Stimulated activated CD8-positive, alpha-beta memory T cell treated with anti-CD3 and anti-CD28 coated beads, Interleukin-15, amount 100 ng/mL, for 4 hours (primary cell): ENCODE data around the gene DNAJC6.

ENCODE experiments used
- DNase-seq, 2 donors: peaks; one replicate each; pipeline ENCODE4 v3.0.0-alpha.2; 2020; ENCODE audit warnings: low read depth in 2 of 2

DNAJC6 gene

GRCh38 chr1:65292861-65293593 is 16.3 kb upstream of the DNAJC6 start:
- DNase-seq: no peak

- DNase-seq: no peak
Observed at GRCh38 chr1:65297706-65298105, 11.6 kb upstream of the DNAJC6 start.

DNA sequence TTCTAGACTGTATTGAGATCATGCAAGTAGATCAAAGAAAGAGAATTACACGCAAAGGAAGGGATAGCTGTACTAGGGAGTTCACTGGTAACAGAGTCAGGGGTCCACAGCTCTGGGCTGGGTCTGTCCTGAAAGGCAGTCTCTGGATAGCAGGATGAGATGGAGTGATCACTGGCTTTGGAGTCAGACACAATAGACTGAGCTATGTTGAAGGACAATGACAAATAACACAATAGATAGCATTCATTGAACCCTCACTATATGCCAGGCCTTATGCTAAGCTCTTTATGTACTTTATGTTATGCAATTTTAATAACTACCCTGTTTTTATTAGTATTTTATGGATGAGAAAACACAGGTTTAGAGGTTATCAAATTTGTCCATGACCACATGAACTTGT is 10.0 kb upstream of the DNAJC6 start:
- DNase-seq: no peak

GRCh38 chr1:65308781-65309303 is 501 bp upstream of the DNAJC6 start:
- no peak for DNase-seq

GRCh38 chr1:65310078-65310587 is 790 bp downstream of the DNAJC6 start:
- no peak for DNase-seq

DNA sequence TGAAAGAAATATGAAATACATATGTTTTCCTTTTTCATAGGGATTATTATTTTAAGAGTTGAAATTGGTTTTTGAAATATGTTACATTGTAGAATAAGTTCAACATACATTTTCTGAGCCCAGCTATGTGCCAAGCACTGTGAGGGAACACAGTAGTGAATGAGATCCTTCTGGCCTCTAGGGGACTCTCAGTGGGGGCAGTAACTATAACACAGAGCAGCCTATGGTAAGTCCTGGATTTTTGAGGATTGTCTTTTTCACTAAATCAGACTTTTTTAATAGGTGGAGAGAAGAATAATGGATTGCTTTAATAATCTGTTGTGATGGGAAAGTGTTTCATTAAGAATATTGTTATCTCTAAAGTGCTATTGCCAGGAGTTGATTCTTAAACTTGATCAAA is 2.4 kb downstream of the DNAJC6 start:
- DNase-seq: no peak

DNA sequence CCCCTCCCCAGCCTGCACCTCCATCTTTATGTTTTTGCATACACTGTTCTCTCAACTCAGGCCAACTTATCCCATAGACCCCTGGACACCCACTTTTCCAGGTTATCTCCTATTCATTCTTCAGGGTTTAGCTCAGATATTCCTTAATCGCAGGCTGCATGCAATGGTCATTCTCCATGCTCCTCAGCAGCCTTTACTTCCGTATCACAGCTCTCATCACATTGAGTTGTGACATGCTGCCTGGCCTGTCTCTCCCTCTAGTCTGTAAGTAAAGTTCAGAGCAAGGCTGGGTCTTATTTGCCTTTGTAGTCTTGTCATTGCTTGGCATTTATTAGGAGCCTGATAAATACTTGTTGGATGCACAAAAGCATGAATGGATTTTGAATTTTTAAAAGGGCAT is 6.9 kb downstream of the DNAJC6 start:
- DNase-seq: no peak

GRCh38 chr1:65317866-65318653 is 8.7 kb downstream of the DNAJC6 start:
- DNase-seq: no peak

GRCh38 chr1:65319141-65319540 is 9.8 kb downstream of the DNAJC6 start:
- no peak for DNase-seq

GRCh38 chr1:65319754-65320153 is 10.4 kb downstream of the DNAJC6 start:
- DNase-seq: no peak

DNA sequence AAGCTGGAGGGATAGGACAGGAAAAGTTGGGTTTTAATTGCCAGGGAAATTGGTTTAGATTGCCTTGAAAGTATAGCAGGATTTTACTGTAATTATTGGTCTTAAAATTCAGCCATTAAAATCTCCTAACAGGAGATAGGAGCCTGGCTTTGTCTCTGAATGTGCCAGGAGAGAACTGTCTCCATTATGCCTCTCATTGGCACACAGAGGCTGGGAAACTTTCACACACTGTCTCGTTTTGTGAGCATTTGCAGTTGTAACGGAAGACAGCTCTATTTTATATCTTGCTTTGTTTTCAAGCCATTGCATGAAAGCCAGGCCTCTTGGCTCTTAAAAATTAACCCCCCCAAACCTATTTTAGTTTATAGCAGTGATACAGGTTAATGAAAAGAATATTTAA is 12.5 kb downstream of the DNAJC6 start:
- DNase-seq: no peak

GRCh38 chr1:65323246-65323645 is 13.9 kb downstream of the DNAJC6 start:
- DNase-seq: no peak

GRCh38 chr1:65330021-65330420 is 20.7 kb downstream of the DNAJC6 start:
- no peak for DNase-seq

GRCh38 chr1:65330822-65331221 is 21.5 kb downstream of the DNAJC6 start:
- no peak for DNase-seq

GRCh38 chr1:65332821-65333220 is 23.5 kb downstream of the DNAJC6 start:
- no peak for DNase-seq

DNA sequence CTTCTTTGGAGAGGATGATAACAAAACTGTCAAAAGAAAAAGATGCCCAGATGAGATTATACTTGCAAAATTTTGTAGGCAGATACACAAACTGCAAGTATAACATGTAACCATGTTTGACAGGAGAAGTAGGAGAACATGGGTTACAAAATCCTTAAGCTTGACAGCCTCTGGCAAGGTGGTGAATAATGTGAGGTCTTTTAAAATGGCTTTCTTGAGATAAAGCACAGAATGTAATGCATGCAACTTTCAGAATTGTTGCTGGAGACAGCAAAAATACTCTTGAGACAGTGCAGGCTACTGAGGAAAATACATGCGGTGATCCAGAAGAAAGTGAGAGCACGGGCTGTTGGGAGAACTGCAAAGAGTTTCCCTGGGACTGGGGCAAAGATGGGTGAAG is 24.7 kb downstream of the DNAJC6 start:
- no peak for DNase-seq

- no peak for DNase-seq
Observed at GRCh38 chr1:65339866-65340468, 30.6 kb downstream of the DNAJC6 start.

GRCh38 chr1:65341381-65341780 is 32.0 kb downstream of the DNAJC6 start:
- no peak for DNase-seq

GRCh38 chr1:65343286-65343685 is 33.9 kb downstream of the DNAJC6 start:
- no peak for DNase-seq

DNA sequence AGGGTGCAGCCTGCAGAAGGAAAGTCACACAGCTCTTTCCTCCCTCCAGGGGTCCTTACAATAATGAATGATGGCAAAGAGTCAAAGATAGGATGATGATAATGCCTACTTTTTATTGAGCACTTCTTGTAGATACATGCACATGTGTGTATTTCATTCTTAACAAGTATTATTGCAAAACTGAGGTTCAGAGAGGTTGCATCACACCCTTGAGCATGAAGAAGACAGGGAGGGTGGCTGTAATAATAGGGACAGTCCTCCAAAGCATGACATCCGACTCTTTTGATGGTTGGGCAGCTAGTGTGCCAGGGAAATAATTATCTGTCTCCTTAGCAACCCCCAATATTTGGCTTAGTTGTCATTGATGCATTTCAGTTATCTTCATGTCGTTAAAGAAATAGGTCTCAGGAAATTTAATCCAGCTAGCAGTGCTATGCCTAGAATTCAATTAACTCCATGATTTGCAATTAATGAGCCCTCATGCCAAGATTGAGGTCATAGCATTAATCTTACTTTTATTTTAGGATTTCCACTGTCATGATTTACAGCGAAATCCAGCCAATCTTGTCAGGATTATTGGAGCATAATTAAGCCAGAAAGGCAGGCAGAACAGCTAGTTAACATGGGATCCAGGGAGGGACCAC is 35.0 kb downstream of the DNAJC6 start:
- DNase-seq: no peak

GRCh38 chr1:65346190-65346589 is 36.8 kb downstream of the DNAJC6 start:
- DNase-seq: no peak
